Endothelial cell of umbilical vein (primary cell): ENCODE data around the gene MECP2. TPM values are rescaled to one million over a fixed set of nuclear protein-coding genes. Genes with fewer than 3 reads are reported as not detected.

Source experiments
- BruUV-seq: library from RNA; stranded (reverse); fragments of 400-500 nt; replicated peaks from 2 replicates; lab custom pipeline; 2021; lab: Mats Ljungman, UMichigan
- CTCF ChIA-PET: fragments of 300-600, 350-600 bp; sonication (Branson Sonifier 250); formaldehyde crosslinking; loops from one replicate; lab custom pipeline; 2021; ENCODE audit warnings: antibody characterized with exemption, inconsistent platforms; lab: Charles Lee
- POLR2A ChIA-PET: fragments of 300-600, 350-600 bp; sonication (Branson Sonifier 250); formaldehyde crosslinking; loops from one replicate; lab custom pipeline; 2021; ENCODE audit warnings: antibody characterized with exemption, inconsistent platforms; lab: Charles Lee
- DNase-seq: peaks from one replicate; pipeline ENCODE4 v3.0.0-alpha.2; 2011; ENCODE audit warnings: low read depth, low spot score
- FAIRE-seq: peaks from 2 replicates; lab custom pipeline; 2011; peaks lifted over from hg19 to GRCh38; lab: Jason Lieb, UNC
- H2AFZ ChIP-seq: 2 replicates; pipeline ENCODE4 v1.6.0; 2012; ENCODE audit warnings: low read depth, low read length, control low read depth, inconsistent platforms
- H3K27ac ChIP-seq: 2 replicates; pipeline ENCODE4 v1.5.1; 2011; ENCODE audit warnings: low read depth, mild to moderate bottlenecking, control low read depth, low read length, moderate library complexity; ENCODE audit not compliant: insufficient read depth
- H3K27me3 ChIP-seq, 2 experiments: 2 replicates each; pipeline versions ENCODE4 v1.6.0 to v1.6.1; 2011; ENCODE audit warnings: low read length in 2 of 2, mixed read lengths in 1 of 2; ENCODE audit not compliant: control insufficient read depth in 2 of 2, insufficient read depth in 2 of 2
- H3K36me3 ChIP-seq, 2 experiments: 2 replicates in 1 of 2; 3 replicates in 1 of 2; pipeline ENCODE4 v1.5.1; 2011; ENCODE audit warnings: low read length in 2 of 2, mild to moderate bottlenecking in 1 of 2, moderate library complexity in 1 of 2; ENCODE audit not compliant: control insufficient read depth in 2 of 2, insufficient read depth in 2 of 2; ENCODE audit errors: extremely low read depth in 1 of 2
- H3K4me1 ChIP-seq: 3 replicates; pipeline ENCODE4 v1.5.1; 2011; ENCODE audit warnings: mild to moderate bottlenecking, low read length; ENCODE audit not compliant: control insufficient read depth, insufficient read depth; ENCODE audit errors: extremely low read depth
- H3K4me2 ChIP-seq: 2 replicates; pipeline ENCODE4 v1.6.1; 2011; ENCODE audit warnings: low read length, control low read depth, mixed read lengths; ENCODE audit not compliant: insufficient read depth
- H3K4me3 ChIP-seq, 3 experiments: fragments of 200-600 bp in 1 of 3; sonication (generic), shearing (Covaris generic) in 1 of 3; replicated peaks in 1 of 3; 2 replicates each; pipeline ENCODE4 v1.5.1; 2011 to 2016; ENCODE audit warnings: control low read depth in 3 of 3, low read length in 3 of 3, mild to moderate bottlenecking in 2 of 3, inconsistent platforms in 1 of 3, low read depth in 1 of 3, moderate library complexity in 1 of 3; ENCODE audit not compliant: insufficient read depth in 1 of 3
- H3K79me2 ChIP-seq: 2 replicates; pipeline ENCODE4 v1.6.0; 2012; ENCODE audit warnings: low read length, inconsistent platforms; ENCODE audit not compliant: control insufficient read depth, insufficient read depth
- H3K9ac ChIP-seq: replicated peaks from 2 replicates; pipeline ENCODE3; 2011; ENCODE audit warnings: low read length, control low read depth; ENCODE audit not compliant: insufficient read depth; ENCODE audit errors: extremely low read depth
- H3K9me1 ChIP-seq: replicated peaks from 3 replicates; pipeline ENCODE4 v1.6.0; 2011; ENCODE audit warnings: mild to moderate bottlenecking, low read length; ENCODE audit not compliant: control insufficient read depth, insufficient read depth; ENCODE audit errors: extremely low read depth
- H3K9me3 ChIP-seq: replicated peaks from 2 replicates; pipeline ENCODE4 v1.5.1; 2012; ENCODE audit warnings: low read length, inconsistent platforms; ENCODE audit not compliant: control insufficient read depth, insufficient read depth
- H4K20me1 ChIP-seq: replicated peaks from 2 replicates; pipeline ENCODE3; 2011; ENCODE audit warnings: mild to moderate bottlenecking, low read length; ENCODE audit not compliant: control insufficient read depth, insufficient read depth; ENCODE audit errors: extremely low read depth
- EZH2 ChIP-seq: IDR thresholded peaks from 2 replicates; pipeline ENCODE4 v1.6.1; 2012; ENCODE audit warnings: borderline replicate concordance, low read depth, mild to moderate bottlenecking, moderate library complexity, low read length, inconsistent platforms; ENCODE audit not compliant: severe bottlenecking
- FOS ChIP-seq: IDR thresholded peaks from 2 replicates; pipeline ENCODE4 v1.6.1; 2011; ENCODE audit warnings: mild to moderate bottlenecking, low read length, moderate library complexity, borderline replicate concordance; ENCODE audit not compliant: insufficient read depth
- GATA2 ChIP-seq: IDR thresholded peaks from 2 replicates; pipeline ENCODE4 v1.7.0; 2011; ENCODE audit warnings: low read depth, mild to moderate bottlenecking, moderate library complexity, mixed read lengths, low read length; ENCODE audit not compliant: insufficient read length, insufficient read depth
- JUN ChIP-seq: IDR thresholded peaks from 2 replicates; pipeline ENCODE4 v1.6.1; 2011; ENCODE audit warnings: borderline replicate concordance, low read depth; ENCODE audit not compliant: insufficient read length, insufficient read depth
- MYC ChIP-seq: IDR thresholded peaks from one replicate; pipeline ENCODE4 v1.6.1; 2011; ENCODE audit warnings: mild to moderate bottlenecking, low read depth, low read length
- POLR2A ChIP-seq: IDR thresholded peaks from 2 replicates; pipeline ENCODE4 v1.6.1; 2012; ENCODE audit warnings: low read depth, mild to moderate bottlenecking, control low read depth, low read length
- POLR2AphosphoS5 ChIP-seq: IDR thresholded peaks from 2 replicates; pipeline ENCODE4 v1.6.1; 2012; ENCODE audit warnings: low read depth, mild to moderate bottlenecking, control low read depth, low read length, moderate library complexity; ENCODE audit not compliant: insufficient read depth
- dilution Hi-C: fragments of 300-500 bp; cut with MboI; formaldehyde crosslinking; loops from one replicate; pipeline ENCODE4 v1.15.0; 2019; ENCODE audit warnings: low sequenced_read_pairs; ENCODE audit not compliant: extremely low pct_ligation_motif_present
- intact Hi-C: fragments of 100-400 bp; cut with micrococcal nuclease; formaldehyde crosslinking; loops from one replicate; pipeline ENCODE4 v1.10.0; 2022
- polyA plus RNA-seq, 4 experiments: library from polyadenylated mRNA; depleted of rRNA in 3 of 4; stranded (reverse) in 3 of 4; unstranded in 1 of 4; fragments of >200 nt; gene quantifications; 2 replicates each; pipeline versions ENCODE4 v1.2.1 to v1.2.3, GENCODE V29; 2011 to 2012; ENCODE audit warnings: missing spikeins in 1 of 4
- total RNA-seq: library from RNA; stranded (reverse); gene quantifications from 2 replicates; pipeline ENCODE4 v1.2.3, GENCODE V29; 2021
- TF ChIP-seq, protein P1 (sequence below), 2 donors: IDR thresholded peaks; 1 replicate in 1 of 2; 2 replicates in 1 of 2; pipeline ENCODE4 v1.5.1; 2011; ENCODE audit warnings: low read length in 2 of 2, mild to moderate bottlenecking in 2 of 2, moderate library complexity in 2 of 2, control low read depth in 1 of 2, inconsistent platforms in 1 of 2, low read depth in 1 of 2; ENCODE audit not compliant: insufficient read depth in 1 of 2; ENCODE audit errors: extremely low read depth in 1 of 2
- TF ChIP-seq, protein P2 (sequence below): IDR thresholded peaks from 2 replicates; pipeline ENCODE4 v1.6.1; 2011; ENCODE audit not compliant: insufficient read depth, insufficient read length

Gene MECP2
- total and polyA plus RNA-seq, 2 donors (not counting 3 experiments of a cell fraction or from before 2014, with no cell fraction given) = 9.0 to 45.3 TPM

DNA sequence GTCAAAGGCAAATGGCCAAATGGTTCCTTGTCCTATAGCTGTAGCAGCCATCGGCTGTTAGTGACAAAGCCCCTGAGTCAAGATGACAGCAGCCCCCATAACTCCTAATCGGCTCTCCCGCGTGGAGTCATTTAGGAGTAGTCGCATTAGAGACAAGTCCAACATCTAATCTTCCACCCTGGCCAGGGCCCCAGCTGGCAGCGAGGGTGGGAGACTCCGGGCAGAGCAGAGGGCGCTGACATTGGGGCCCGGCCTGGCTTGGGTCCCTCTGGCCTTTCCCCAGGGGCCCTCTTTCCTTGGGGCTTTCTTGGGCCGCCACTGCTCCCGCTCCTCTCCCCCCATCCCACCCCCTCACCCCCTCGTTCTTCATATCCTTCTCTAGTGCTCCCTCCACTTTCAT lies 42.7 kb upstream of the MECP2 start:
- no peak overlapping the region for H3K9ac ChIP-seq
- no peaks in the 10 kb centered on the region for H3K27me3 ChIP-seq
- no peak overlapping the region for H3K4me3 ChIP-seq
- FAIRE-seq = no peak
- TF ChIP-seq EZH2 = no peak
- no peak for DNase-seq
- intact Hi-C loops = no loop called here
- H3K4me2 ChIP-seq = no peak overlapping the region
- ChIA-PET CTCF (interaction anchor here (1.9 kb wide), 1 partner anchor 168 kb away, joined by 8 read pairs; no protein-coding TSS in a partner anchor), POLR2A (no interaction called here)
- H3K36me3 ChIP-seq = no peaks in the 10 kb centered on the region
- no peaks in the 10 kb centered on the region for H3K9me1 ChIP-seq
- no peaks in the 10 kb centered on the region for H3K79me2 ChIP-seq
- no peaks in the 10 kb centered on the region for H4K20me1 ChIP-seq
- peaks cover 13% of the 10 kb centered on the region for H3K4me1 ChIP-seq
- H3K9me3 ChIP-seq = no peaks in the 10 kb centered on the region
- no peak overlapping the region for H3K27ac ChIP-seq
- no peak overlapping the region for H2AFZ ChIP-seq
- dilution Hi-C loops = no loop called here
- BruUV-seq = no TSS peak

DNA sequence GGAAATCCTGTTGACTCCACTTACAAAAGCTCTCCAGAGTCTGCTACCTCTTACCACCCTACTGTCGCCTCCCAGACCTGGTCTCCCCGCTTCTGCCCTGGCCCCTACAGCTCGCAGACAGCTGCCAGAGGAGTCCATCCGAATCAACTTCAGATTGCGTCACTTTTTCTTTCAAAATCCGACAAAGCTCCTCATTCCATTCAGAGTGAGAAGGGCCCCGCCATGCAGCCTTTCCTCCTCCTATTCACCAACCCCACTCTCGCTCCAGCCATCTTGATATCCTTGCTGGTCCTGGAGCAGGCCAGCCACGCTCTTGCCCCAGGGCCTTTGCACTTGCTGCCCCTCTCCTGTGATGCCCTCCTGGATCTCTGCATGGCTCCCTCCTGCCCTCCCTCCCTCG lies 41.3 kb upstream of the MECP2 start:
- TF ChIP-seq EZH2 = no peak
- TF ChIP-seq JUN = no peak
- TF ChIP-seq, protein P1, sequence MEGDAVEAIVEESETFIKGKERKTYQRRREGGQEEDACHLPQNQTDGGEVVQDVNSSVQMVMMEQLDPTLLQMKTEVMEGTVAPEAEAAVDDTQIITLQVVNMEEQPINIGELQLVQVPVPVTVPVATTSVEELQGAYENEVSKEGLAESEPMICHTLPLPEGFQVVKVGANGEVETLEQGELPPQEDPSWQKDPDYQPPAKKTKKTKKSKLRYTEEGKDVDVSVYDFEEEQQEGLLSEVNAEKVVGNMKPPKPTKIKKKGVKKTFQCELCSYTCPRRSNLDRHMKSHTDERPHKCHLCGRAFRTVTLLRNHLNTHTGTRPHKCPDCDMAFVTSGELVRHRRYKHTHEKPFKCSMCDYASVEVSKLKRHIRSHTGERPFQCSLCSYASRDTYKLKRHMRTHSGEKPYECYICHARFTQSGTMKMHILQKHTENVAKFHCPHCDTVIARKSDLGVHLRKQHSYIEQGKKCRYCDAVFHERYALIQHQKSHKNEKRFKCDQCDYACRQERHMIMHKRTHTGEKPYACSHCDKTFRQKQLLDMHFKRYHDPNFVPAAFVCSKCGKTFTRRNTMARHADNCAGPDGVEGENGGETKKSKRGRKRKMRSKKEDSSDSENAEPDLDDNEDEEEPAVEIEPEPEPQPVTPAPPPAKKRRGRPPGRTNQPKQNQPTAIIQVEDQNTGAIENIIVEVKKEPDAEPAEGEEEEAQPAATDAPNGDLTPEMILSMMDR (IDR thresholded peaks at IDR 0.05; ENCODE audit: extremely low read depth in 1 of 2, insufficient read depth in 1 of 2, low read depth in 1 of 2, low read length in 2 of 2) = no peak
- TF ChIP-seq MYC = no peak
- TF ChIP-seq FOS = no peak
- TF ChIP-seq POLR2AphosphoS5 = no peak
- TF ChIP-seq, protein P2, sequence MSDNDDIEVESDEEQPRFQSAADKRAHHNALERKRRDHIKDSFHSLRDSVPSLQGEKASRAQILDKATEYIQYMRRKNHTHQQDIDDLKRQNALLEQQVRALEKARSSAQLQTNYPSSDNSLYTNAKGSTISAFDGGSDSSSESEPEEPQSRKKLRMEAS = no peak
- no peak for TF ChIP-seq GATA2
- no peak for TF ChIP-seq POLR2A
- CTCF ChIA-PET = interaction anchor here (1.4 to 1.9 kb wide), 2 partner anchors 44 to 169 kb away, joined by 3 to 8 read pairs; no protein-coding TSS in a partner anchor
- FAIRE-seq = no peak
- H3K27me3 ChIP-seq = no peaks in the 10 kb centered on the region
- no peaks in the 10 kb centered on the region for H4K20me1 ChIP-seq
- BruUV-seq = no TSS peak
- no peak overlapping the region for H3K4me3 ChIP-seq
- H3K27ac ChIP-seq = no peak overlapping the region
- POLR2A ChIA-PET = no interaction called here
- H3K9me1 ChIP-seq = no peaks in the 10 kb centered on the region
- H3K4me1 ChIP-seq = peaks cover 13% of the 10 kb centered on the region
- dilution Hi-C loops (no loop called here), intact Hi-C loops (no loop called here)
- H2AFZ ChIP-seq = no peak overlapping the region
- no peaks in the 10 kb centered on the region for H3K36me3 ChIP-seq
- no peak for DNase-seq
- no peak overlapping the region for H3K9ac ChIP-seq
- H3K79me2 ChIP-seq = no peaks in the 10 kb centered on the region
- no peak overlapping the region for H3K4me2 ChIP-seq
- H3K9me3 ChIP-seq = no peaks in the 10 kb centered on the region
